AG09309 (cell line): ENCODE results near the gene CBLB.

Experiments
- DNase-seq: peaks from one replicate; pipeline ENCODE4 v3.0.0-alpha.2; 2010; ENCODE audit warnings: low read depth
- H3K4me3 ChIP-seq: 2 replicates; pipeline ENCODE4 v1.5.1; 2011; ENCODE audit warnings: mild to moderate bottlenecking, low read depth, low read length, moderate library complexity; ENCODE audit not compliant: control insufficient read depth
- CTCF ChIP-seq: IDR thresholded peaks from 2 replicates; pipeline ENCODE4 v1.5.1; 2011; ENCODE audit warnings: mild to moderate bottlenecking, low read depth, low read length, inconsistent platforms; ENCODE audit not compliant: insufficient read depth, control insufficient read depth; ENCODE audit errors: missing control alignments

The CBLB gene

GRCh38 chr3:105877336-105877910, 8.6 kb upstream of the CBLB start:
- DNase-seq = no peak
- no peak overlapping the region for H3K4me3 ChIP-seq
- no peak for TF ChIP-seq CTCF

- no peak for TF ChIP-seq CTCF
- H3K4me3 ChIP-seq = no peak overlapping the region
- DNase-seq = no peak
Measured at GRCh38 chr3:105876780-105877327, 8.0 kb upstream of the CBLB start.

- no peak for TF ChIP-seq CTCF
- H3K4me3 ChIP-seq = peak overlapping the region; percentile 99
- no peak for DNase-seq
Measured at GRCh38 chr3:105869861-105870755, 1.3 kb upstream of the CBLB start.

GRCh38 chr3:105869531-105869833, 670 bp upstream of the CBLB start:
- DNase-seq = no peak
- no peak for TF ChIP-seq CTCF
- peak overlapping the region; percentile 99 for H3K4me3 ChIP-seq

- no peak for TF ChIP-seq CTCF
- no peak for DNase-seq
- peak overlapping the region; percentile 99 for H3K4me3 ChIP-seq
Measured at GRCh38 chr3:105868431-105868741, 426 bp downstream of the CBLB start.

GRCh38 chr3:105867712-105868430, 941 bp downstream of the CBLB start:
- TF ChIP-seq CTCF = no peak
- no peak for DNase-seq
- peak overlapping the region; percentile 99 for H3K4me3 ChIP-seq
